Mammary epithelial cell (primary cell): Measurements from ENCODE around the gene LLPH.

Experiments used
- EZH2 ChIP-seq: IDR thresholded peaks from 2 replicates; pipeline ENCODE4 v1.6.1; 2012; ENCODE audit warnings: low read length, inconsistent platforms, borderline replicate concordance
- TF ChIP-seq, protein P1 (sequence below), 2 donors: IDR thresholded peaks in 1 of 2; conservative IDR thresholded peaks in 1 of 2; 2 replicates each; pipeline ENCODE4 v1.5.1; 2011 to 2012; ENCODE audit warnings: inconsistent platforms in 2 of 2, low read length in 2 of 2, mild to moderate bottlenecking in 2 of 2, control low read depth in 1 of 2, low read depth in 1 of 2; ENCODE audit not compliant: insufficient read depth in 1 of 2; ENCODE audit errors: extremely low read depth in 1 of 2

DNA sequence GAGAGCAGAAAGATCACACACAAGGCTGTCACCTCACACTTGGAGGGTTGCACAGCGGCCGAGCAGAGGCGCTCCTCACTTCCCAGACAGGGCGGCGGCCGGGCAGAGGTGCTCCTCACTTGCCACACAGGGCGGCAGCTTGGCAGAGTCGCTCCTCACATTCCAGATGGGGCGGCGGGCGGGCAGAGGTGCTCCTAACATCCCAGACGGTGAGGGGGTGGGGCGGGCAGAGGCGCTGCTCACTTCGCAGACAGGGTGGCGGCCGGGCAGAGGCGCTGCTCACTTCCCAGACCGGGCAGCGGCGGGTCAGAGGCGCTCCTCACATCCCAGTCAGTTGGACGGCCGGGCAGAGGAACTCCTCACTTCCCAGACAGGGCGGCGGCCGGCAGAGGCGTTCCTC lies 30.2 kb upstream of the LLPH start:
- no peak for TF ChIP-seq EZH2
- TF ChIP-seq, protein P1, sequence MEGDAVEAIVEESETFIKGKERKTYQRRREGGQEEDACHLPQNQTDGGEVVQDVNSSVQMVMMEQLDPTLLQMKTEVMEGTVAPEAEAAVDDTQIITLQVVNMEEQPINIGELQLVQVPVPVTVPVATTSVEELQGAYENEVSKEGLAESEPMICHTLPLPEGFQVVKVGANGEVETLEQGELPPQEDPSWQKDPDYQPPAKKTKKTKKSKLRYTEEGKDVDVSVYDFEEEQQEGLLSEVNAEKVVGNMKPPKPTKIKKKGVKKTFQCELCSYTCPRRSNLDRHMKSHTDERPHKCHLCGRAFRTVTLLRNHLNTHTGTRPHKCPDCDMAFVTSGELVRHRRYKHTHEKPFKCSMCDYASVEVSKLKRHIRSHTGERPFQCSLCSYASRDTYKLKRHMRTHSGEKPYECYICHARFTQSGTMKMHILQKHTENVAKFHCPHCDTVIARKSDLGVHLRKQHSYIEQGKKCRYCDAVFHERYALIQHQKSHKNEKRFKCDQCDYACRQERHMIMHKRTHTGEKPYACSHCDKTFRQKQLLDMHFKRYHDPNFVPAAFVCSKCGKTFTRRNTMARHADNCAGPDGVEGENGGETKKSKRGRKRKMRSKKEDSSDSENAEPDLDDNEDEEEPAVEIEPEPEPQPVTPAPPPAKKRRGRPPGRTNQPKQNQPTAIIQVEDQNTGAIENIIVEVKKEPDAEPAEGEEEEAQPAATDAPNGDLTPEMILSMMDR (conservative IDR thresholded peaks at IDR 0.05 in 1 of 2, IDR thresholded peaks at IDR 0.05 in 1 of 2; ENCODE audit: extremely low read depth in 1 of 2, insufficient read depth in 1 of 2, low read depth in 1 of 2, low read length in 2 of 2): no peak
